Brain pericyte (primary cell): ENCODE results near the gene AGRN.
A peak's percentile ranks its signal among the peaks of the same experiment; 100 is the strongest.
"Not testable (repeated sequence)": the region's sequence is repeated elsewhere in the genome, so short reads cannot be mapped to it uniquely, and the experiment has no call there.

Experiments
- DNase-seq: peaks from one replicate; pipeline ENCODE4 v3.0.0-alpha.2; 2012; ENCODE audit warnings: low read depth, low spot score

Gene AGRN

GRCh38 chr1:1000357-1001056 is 19.4 kb upstream of the AGRN start:
- peak; percentile 89 for DNase-seq

- no peak for DNase-seq
These were observed 18.7 kb upstream of the AGRN start for GRCh38 chr1:1001057-1001783.

GRCh38 chr1:1003618-1004419 is 16.1 kb upstream of the AGRN start:
- no peak for DNase-seq

- DNase-seq = no peak
These were observed 15.5 kb upstream of the AGRN start for GRCh38 chr1:1004420-1004779.

- no peak for DNase-seq
These were observed 14.9 kb upstream of the AGRN start for GRCh38 chr1:1004780-1005697.

GRCh38 chr1:1005774-1006304 is 14.1 kb upstream of the AGRN start:
- DNase-seq = no peak

GRCh38 chr1:1006305-1007159 is 13.4 kb upstream of the AGRN start:
- DNase-seq = no peak

GRCh38 chr1:1010131-1010530 is 9.8 kb upstream of the AGRN start:
- DNase-seq = not testable (repeated sequence)

GRCh38 chr1:1011396-1011949 is 8.4 kb upstream of the AGRN start:
- no peak for DNase-seq

- not testable (repeated sequence) for DNase-seq
These were observed 7.2 kb upstream of the AGRN start for GRCh38 chr1:1012736-1013104.

GRCh38 chr1:1013105-1013921 is 6.6 kb upstream of the AGRN start, which contains the start of gene ISG15:
Gene ISG15 (plus strand): TSS chr1:1013497. CDS start chr1:1013574, 77 bp downstream.
- DNase-seq = no peak

GRCh38 chr1:1013922-1014648 is 5.8 kb upstream of the AGRN start:
- no peak for DNase-seq

GRCh38 chr1:1014799-1015681 is 4.9 kb upstream of the AGRN start:
- DNase-seq = no peak

GRCh38 chr1:1017397-1018320 is 2.3 kb upstream of the AGRN start:
- not testable (repeated sequence) for DNase-seq

- not testable (repeated sequence) for DNase-seq
These were observed 1.6 kb upstream of the AGRN start for GRCh38 chr1:1018321-1018685.
